ENCODE measurements around the gene ALOX5. TPM values are rescaled to one million over a fixed set of nuclear protein-coding genes. Genes with fewer than 3 reads are reported as not detected.
A peak's percentile ranks its signal among the peaks of the same experiment; 100 is the strongest.

Gene ALOX5
- total RNA-seq, 5 donors from 2014 or later (not counting 1 experiment from before 2014, with no cell fraction given) = 13.8 to 39.8 (median 16.1) TPM

GRCh38 chr10:45372251-45372951 lies 1.6 kb upstream of the ALOX5 start:
- Histone ChIP-seq H3K27me3 (replicated peaks in 1 of 2; ENCODE audit: control insufficient read depth in 2 of 2, extremely low read depth in 1 of 2, insufficient read depth in 2 of 2, low read length in 1 of 2) (peaks cover 0 to 31% of the 10 kb centered on the region in 2 experiments), H3K27ac (ENCODE audit: low read length) (no peak overlapping the region), H3K9me3 (no peaks in the 10 kb centered on the region), H3K36me3 (ENCODE audit: control insufficient read depth in 2 of 2, extremely low read depth in 1 of 2, insufficient read depth in 1 of 2, low read length in 1 of 2) (no peaks in the 10 kb centered on the region), H3K4me1 (ENCODE audit: control insufficient read depth in 1 of 2, extremely low read depth in 1 of 2, insufficient read depth in 2 of 2, low read length in 2 of 2) (peaks cover 0 to 26% of the 10 kb centered on the region in 2 experiments), H3K4me3 (ENCODE audit: control insufficient read depth in 1 of 2, extremely low read depth in 1 of 2, low read length in 1 of 2) (no peak overlapping the region)
- peaks cover 26 to 36% of the 10 kb centered on the region in 2 donors for H3K27me3 Mint-ChIP-seq
- WGBS (ENCODE audit: insufficient coverage) = no CpG with 5 or more reads among the region's 9 CpGs
- POLR2A ChIA-PET = interaction anchor here in 1 of 2 donors (0.7 kb wide), 1 partner anchor 49 kb away, joined by 3 read pairs; no protein-coding TSS in a partner anchor
- ATAC-seq (replicated peaks in 1 of 4) = no peak
- peak overlapping the region; percentile 80 to 87 (median 85) for H3K4me3 Mint-ChIP-seq
- peaks cover 16 to 36% (median 19%) of the 10 kb centered on the region in 3 donors for H3K4me1 Mint-ChIP-seq
- DNase-seq = no peak
- H3K9me3 Mint-ChIP-seq = no peaks in the 10 kb centered on the region
- H3K36me3 Mint-ChIP-seq = no peaks in the 10 kb centered on the region
- CTCF ChIA-PET = no interaction called here
- no peak overlapping the region for H3K27ac Mint-ChIP-seq

- DNase-seq = peak in 9 of 35 experiments; percentile 10 to 37 (median 19)
- Mint-ChIP-seq H3K27ac (peak overlapping the region in 1 of 2 donors; percentile 21), H3K9me3 (no peaks in the 10 kb centered on the region), H3K4me3 (peak overlapping the region; percentile 80 to 87 (median 85)), H3K4me1 (peaks cover 16 to 39% (median 19%) of the 10 kb centered on the region in 3 donors), H3K36me3 (no peaks in the 10 kb centered on the region), H3K27me3 (peaks cover 26 to 36% of the 10 kb centered on the region in 2 donors)
- ATAC-seq (replicated peaks in 1 of 4) = peak; percentile 33 to 73 (median 46)
- WGBS (ENCODE audit: insufficient coverage) = under 1% methylated on average over 32 of the region's 32 CpGs
- ChIA-PET CTCF (no interaction called here), POLR2A (interaction anchor here in 1 of 2 donors (0.7 kb wide), 1 partner anchor 48 kb away, joined by 3 read pairs; no protein-coding TSS in a partner anchor)
- H3K4me1 ChIP-seq (ENCODE audit: control insufficient read depth in 1 of 2, extremely low read depth in 1 of 2, insufficient read depth in 2 of 2, low read length in 2 of 2) = peaks cover 0 to 26% of the 10 kb centered on the region in 2 experiments
- H3K9me3 ChIP-seq = no peaks in the 10 kb centered on the region
- peaks cover 0 to 32% of the 10 kb centered on the region in 2 experiments for H3K27me3 ChIP-seq (replicated peaks in 1 of 2; ENCODE audit: control insufficient read depth in 2 of 2, extremely low read depth in 1 of 2, insufficient read depth in 2 of 2, low read length in 1 of 2)
- no peaks in the 10 kb centered on the region for H3K36me3 ChIP-seq (ENCODE audit: control insufficient read depth in 2 of 2, extremely low read depth in 1 of 2, insufficient read depth in 1 of 2, low read length in 1 of 2)
- peak overlapping the region; percentile 54 to 57 for H3K4me3 ChIP-seq (ENCODE audit: control insufficient read depth in 1 of 2, extremely low read depth in 1 of 2, low read length in 1 of 2)
- no peak overlapping the region for H3K27ac ChIP-seq (ENCODE audit: low read length)
Observed at GRCh38 chr10:45373003-45373575, 927 bp upstream of the ALOX5 start.

- H3K27me3 ChIP-seq (replicated peaks in 1 of 2; ENCODE audit: control insufficient read depth in 2 of 2, extremely low read depth in 1 of 2, insufficient read depth in 2 of 2, low read length in 1 of 2) = peaks cover 0 to 36% of the 10 kb centered on the region in 2 experiments
- 21% methylated on average over 49 of the region's 51 CpGs for WGBS (ENCODE audit: insufficient coverage)
- peaks cover 24 to 33% of the 10 kb centered on the region in 2 donors for H3K27me3 Mint-ChIP-seq
- H3K27ac ChIP-seq (ENCODE audit: low read length) = no peak overlapping the region
- no peaks in the 10 kb centered on the region for H3K36me3 Mint-ChIP-seq
- H3K4me1 ChIP-seq (ENCODE audit: control insufficient read depth in 1 of 2, extremely low read depth in 1 of 2, insufficient read depth in 2 of 2, low read length in 2 of 2) = peaks cover 0 to 26% of the 10 kb centered on the region in 2 experiments
- H3K4me3 ChIP-seq (ENCODE audit: control insufficient read depth in 1 of 2, extremely low read depth in 1 of 2, low read length in 1 of 2) = peak overlapping the region; percentile 20 to 41
- no peaks in the 10 kb centered on the region for H3K9me3 ChIP-seq
- DNase-seq = peak in 4 of 35 experiments; percentile 5 to 15 (median 8)
- H3K27ac Mint-ChIP-seq = no peak overlapping the region
- H3K4me1 Mint-ChIP-seq = peaks cover 16 to 37% (median 19%) of the 10 kb centered on the region in 3 donors
- H3K36me3 ChIP-seq (ENCODE audit: control insufficient read depth in 2 of 2, extremely low read depth in 1 of 2, insufficient read depth in 1 of 2, low read length in 1 of 2) = no peaks in the 10 kb centered on the region
- peak overlapping the region; percentile 46 to 87 (median 72) for H3K4me3 Mint-ChIP-seq
- ChIA-PET POLR2A (no interaction called here), CTCF (no interaction called here)
- no peaks in the 10 kb centered on the region for H3K9me3 Mint-ChIP-seq
- peak in 2 of 4 experiments; percentile 41 for ATAC-seq (replicated peaks in 1 of 4)
Observed at GRCh38 chr10:45374350-45375052, 485 bp downstream of the ALOX5 start.

GRCh38 chr10:45375101-45375500 lies 1.1 kb downstream of the ALOX5 start:
- Mint-ChIP-seq H3K27ac (no peak overlapping the region), H3K4me3 (peak overlapping the region; percentile 46 to 87 (median 72)), H3K4me1 (peaks cover 16 to 37% (median 19%) of the 10 kb centered on the region in 3 donors), H3K9me3 (no peaks in the 10 kb centered on the region), H3K27me3 (peaks cover 24 to 33% of the 10 kb centered on the region in 2 donors), H3K36me3 (no peaks in the 10 kb centered on the region)
- Histone ChIP-seq H3K27me3 (replicated peaks in 1 of 2; ENCODE audit: control insufficient read depth in 2 of 2, extremely low read depth in 1 of 2, insufficient read depth in 2 of 2, low read length in 1 of 2) (peaks cover 0 to 36% of the 10 kb centered on the region in 2 experiments), H3K4me3 (ENCODE audit: control insufficient read depth in 1 of 2, extremely low read depth in 1 of 2, low read length in 1 of 2) (peak overlapping the region in 1 of 2 donors; percentile 41), H3K4me1 (ENCODE audit: control insufficient read depth in 1 of 2, extremely low read depth in 1 of 2, insufficient read depth in 2 of 2, low read length in 2 of 2) (peaks cover 0 to 26% of the 10 kb centered on the region in 2 experiments), H3K9me3 (no peaks in the 10 kb centered on the region), H3K36me3 (ENCODE audit: control insufficient read depth in 2 of 2, extremely low read depth in 1 of 2, insufficient read depth in 1 of 2, low read length in 1 of 2) (no peaks in the 10 kb centered on the region), H3K27ac (ENCODE audit: low read length) (no peak overlapping the region)
- DNase-seq (no peak), ATAC-seq (replicated peaks in 1 of 4) (no peak)
- ChIA-PET CTCF (no interaction called here), POLR2A (no interaction called here)
- 91% methylated on average over 5 of the region's 8 CpGs for WGBS (ENCODE audit: insufficient coverage)

- 44% methylated on average over 7 of the region's 12 CpGs for WGBS (ENCODE audit: insufficient coverage)
- peaks cover 16 to 35% (median 19%) of the 10 kb centered on the region in 3 donors for H3K4me1 Mint-ChIP-seq
- peaks cover 17 to 26% of the 10 kb centered on the region in 2 donors for H3K27me3 Mint-ChIP-seq
- CTCF ChIA-PET = no interaction called here
- Histone ChIP-seq H3K27me3 (replicated peaks in 1 of 2; ENCODE audit: control insufficient read depth in 2 of 2, extremely low read depth in 1 of 2, insufficient read depth in 2 of 2, low read length in 1 of 2) (peaks cover 0 to 36% of the 10 kb centered on the region in 2 experiments), H3K4me1 (ENCODE audit: control insufficient read depth in 1 of 2, extremely low read depth in 1 of 2, insufficient read depth in 2 of 2, low read length in 2 of 2) (peaks cover 0 to 26% of the 10 kb centered on the region in 2 experiments), H3K36me3 (ENCODE audit: control insufficient read depth in 2 of 2, extremely low read depth in 1 of 2, insufficient read depth in 1 of 2, low read length in 1 of 2) (no peaks in the 10 kb centered on the region), H3K4me3 (ENCODE audit: control insufficient read depth in 1 of 2, extremely low read depth in 1 of 2, low read length in 1 of 2) (no peak overlapping the region), H3K27ac (ENCODE audit: low read length) (no peak overlapping the region), H3K9me3 (no peaks in the 10 kb centered on the region)
- POLR2A ChIA-PET = no interaction called here
- H3K36me3 Mint-ChIP-seq = no peaks in the 10 kb centered on the region
- ATAC-seq (replicated peaks in 1 of 4) = no peak
- no peaks in the 10 kb centered on the region for H3K9me3 Mint-ChIP-seq
- peak overlapping the region in 2 of 3 donors; percentile 72 to 87 for H3K4me3 Mint-ChIP-seq
- H3K27ac Mint-ChIP-seq = no peak overlapping the region
- no peak for DNase-seq
Observed at GRCh38 chr10:45375716-45376231, 1.8 kb downstream of the ALOX5 start.

- 100% methylated on average over 1 of the region's 2 CpGs for WGBS (ENCODE audit: insufficient coverage)
- Histone ChIP-seq H3K4me3 (ENCODE audit: control insufficient read depth in 1 of 2, extremely low read depth in 1 of 2, low read length in 1 of 2) (no peak overlapping the region), H3K4me1 (ENCODE audit: control insufficient read depth in 1 of 2, extremely low read depth in 1 of 2, insufficient read depth in 2 of 2, low read length in 2 of 2) (peaks cover 0 to 26% of the 10 kb centered on the region in 2 experiments), H3K9me3 (no peaks in the 10 kb centered on the region), H3K27ac (ENCODE audit: low read length) (no peak overlapping the region), H3K36me3 (ENCODE audit: control insufficient read depth in 2 of 2, extremely low read depth in 1 of 2, insufficient read depth in 1 of 2, low read length in 1 of 2) (no peaks in the 10 kb centered on the region), H3K27me3 (replicated peaks in 1 of 2; ENCODE audit: control insufficient read depth in 2 of 2, extremely low read depth in 1 of 2, insufficient read depth in 2 of 2, low read length in 1 of 2) (peaks cover 0 to 37% of the 10 kb centered on the region in 2 experiments)
- POLR2A ChIA-PET = interaction anchor here in 1 of 2 donors (0.5 to 0.6 kb wide), 2 partner anchors 61 to 215 kb away, joined by 3 to 4 read pairs; no protein-coding TSS in a partner anchor
- CTCF ChIA-PET = no interaction called here
- DNase-seq (no peak), ATAC-seq (replicated peaks in 1 of 4) (no peak)
- Mint-ChIP-seq H3K27me3 (peaks cover 16 to 24% of the 10 kb centered on the region in 2 donors), H3K27ac (no peak overlapping the region), H3K4me3 (no peak overlapping the region), H3K4me1 (peaks cover 16 to 34% (median 19%) of the 10 kb centered on the region in 3 donors), H3K9me3 (no peaks in the 10 kb centered on the region), H3K36me3 (no peaks in the 10 kb centered on the region)
Observed at GRCh38 chr10:45376371-45376801, 2.4 kb downstream of the ALOX5 start.
